RWPE1 (cell line): ENCODE data around the gene DDX17.

ENCODE experiments used
- CTCF ChIA-PET: fragments of 350-600 bp; sonication (Branson Sonifier 250); formaldehyde crosslinking; extraction: SDS; loops from one replicate; lab custom pipeline; 2021; lab: Yijun Ruan, JAX
- POLR2A ChIA-PET: fragments of 400-600 bp; formaldehyde crosslinking; extraction: SDS; loops from one replicate; lab custom pipeline; 2020; ENCODE audit warnings: antibody characterized with exemption; ENCODE audit not compliant: low non-redundant PET; lab: Yijun Ruan, JAX
- DNase-seq: peaks from one replicate; pipeline ENCODE4 v3.0.0; 2012; ENCODE audit warnings: low spot score
- H3K27ac ChIP-seq: fragments of 450-650 bp; 2 replicates; pipeline ENCODE4 v1.5.1; 2017
- CTCF ChIP-seq: fragments of 450-650 bp; conservative IDR thresholded peaks from 2 replicates; pipeline ENCODE4 v1.5.1; 2017; ENCODE audit warnings: low read depth, mild to moderate bottlenecking

The DDX17 gene

GRCh38 chr22:38436629-38437395 is 69.3 kb downstream of the DDX17 start:
- TF ChIP-seq CTCF: no peak
- ChIA-PET CTCF (interaction anchor here (0.5 kb wide), 1 partner anchor 177 kb away, joined by 3 read pairs; no protein-coding TSS in a partner anchor), POLR2A (no interaction called here)
- no peak overlapping the region for H3K27ac ChIP-seq
- no peak for DNase-seq

GRCh38 chr22:38435965-38436364 is 70.1 kb downstream of the DDX17 start:
- TF ChIP-seq CTCF: no peak
- ChIA-PET CTCF (no interaction called here), POLR2A (no interaction called here)
- DNase-seq: no peak
- no peak overlapping the region for H3K27ac ChIP-seq

- no peak overlapping the region for H3K27ac ChIP-seq
- POLR2A ChIA-PET: no interaction called here
- CTCF ChIA-PET: no interaction called here
- no peak for DNase-seq
- TF ChIP-seq CTCF: no peak
These were observed 71.1 kb downstream of the DDX17 start for GRCh38 chr22:38435010-38435409.

- POLR2A ChIA-PET: no interaction called here
- DNase-seq: no peak
- no peak for TF ChIP-seq CTCF
- CTCF ChIA-PET: no interaction called here
- no peak overlapping the region for H3K27ac ChIP-seq
These were observed 72.2 kb downstream of the DDX17 start for GRCh38 chr22:38433871-38434270.
